BLaER1 treated with 17β-estradiol and CSF1 and Interleukin-3, amounts not matched to agents 10 nM and 100 nM (cell line): ENCODE data around the gene TLR6.
"Not testable (repeated sequence)": the region's sequence is repeated elsewhere in the genome, so short reads cannot be mapped to it uniquely, and the experiment has no call there.

Experiments
- H3K27ac ChIP-seq, 11 experiments: shearing (Covaris generic); formaldehyde crosslinking; 2 replicates each; pipeline ENCODE4 v1.8.1; 2022
- H3K27me3 ChIP-seq, 11 experiments: shearing (Covaris generic); formaldehyde crosslinking; 2 replicates each; pipeline ENCODE4 v1.8.1; 2022
- H3K36me3 ChIP-seq, 11 experiments: shearing (Covaris generic); formaldehyde crosslinking; 2 replicates each; pipeline ENCODE4 v1.8.1; 2022
- H3K4me1 ChIP-seq, 10 experiments: shearing (Covaris generic); formaldehyde crosslinking; 2 replicates each; pipeline ENCODE4 v1.8.1; 2022
- H3K4me2 ChIP-seq, 11 experiments: shearing (Covaris generic); formaldehyde crosslinking; 2 replicates each; pipeline ENCODE4 v1.8.1; 2022
- H3K4me3 ChIP-seq, 10 experiments: shearing (Covaris generic); formaldehyde crosslinking; 2 replicates each; pipeline ENCODE4 v1.8.1; 2022
- H3K9ac ChIP-seq, 11 experiments: shearing (Covaris generic); formaldehyde crosslinking; 2 replicates each; pipeline ENCODE4 v1.8.1; 2022
- H3K9me3 ChIP-seq, 11 experiments: shearing (Covaris generic); formaldehyde crosslinking; replicated peaks in 1 of 11; 2 replicates each; pipeline ENCODE4 v1.8.1; 2022
- H4K20me1 ChIP-seq, 11 experiments: shearing (Covaris generic); formaldehyde crosslinking; 2 replicates each; pipeline ENCODE4 v1.8.1; 2022
- Cebpa-rat ChIP-seq, 11 experiments: shearing (Covaris generic); IDR thresholded peaks; 2 replicates each; pipeline ENCODE4 v1.8.1; 2022

TLR6 gene

GRCh38 chr4:38822748-38823303 is 33.8 kb downstream of the TLR6 start:
- no peak for TF ChIP-seq Cebpa-rat (IDR thresholded peaks at IDR 0.05)
- H3K9ac ChIP-seq: no peak overlapping the region
- H4K20me1 ChIP-seq: no peaks in the 10 kb centered on the region
- peaks cover 0 to 28% (median 11%) of the 10 kb centered on the region in 10 experiments; a peak in 12 of 20 replicates for H3K4me1 ChIP-seq
- peaks cover 0 to 58% (median 0%) of the 10 kb centered on the region in 11 experiments; a peak in 9 of 22 replicates for H3K36me3 ChIP-seq
- H3K27ac ChIP-seq: no peak overlapping the region
- H3K9me3 ChIP-seq: peaks cover 17 to 50% (median 25%) of the 10 kb centered on the region in 11 experiments
- no peaks in the 10 kb centered on the region for H3K27me3 ChIP-seq
- no peak overlapping the region for H3K4me3 ChIP-seq
- H3K4me2 ChIP-seq: no peak overlapping the region

GRCh38 chr4:38821739-38822138 is 34.9 kb downstream of the TLR6 start:
- Histone ChIP-seq H3K36me3 (peaks cover 0 to 47% (median 0%) of the 10 kb centered on the region in 11 experiments; a peak in 9 of 22 replicates), H4K20me1 (no peaks in the 10 kb centered on the region), H3K9me3 (peaks cover 17 to 42% (median 25%) of the 10 kb centered on the region in 11 experiments), H3K27ac (no peak overlapping the region), H3K27me3 (no peaks in the 10 kb centered on the region), H3K4me3 (no peak overlapping the region), H3K4me1 (peaks cover 2 to 36% (median 15%) of the 10 kb centered on the region in 10 experiments; a peak in 14 of 20 replicates), H3K4me2 (peak overlapping the region in 1 of 11 experiments; percentile 20; a peak in 1 of 22 replicates), H3K9ac (no peak overlapping the region)
- TF ChIP-seq Cebpa-rat (IDR thresholded peaks at IDR 0.05): no peak

GRCh38 chr4:38820329-38821061 is 36.1 kb downstream of the TLR6 start:
- TF ChIP-seq Cebpa-rat (IDR thresholded peaks at IDR 0.05): peak in 4 of 11 experiments; percentile 57 to 70 (median 64); a peak in 5 of 22 replicates
- Histone ChIP-seq H3K27ac (peak overlapping the region in 1 of 11 experiments; percentile 15; a peak in 1 of 22 replicates), H3K4me1 (peaks cover 13 to 49% (median 28%) of the 10 kb centered on the region in 10 experiments; a peak in 18 of 20 replicates), H3K9me3 (peaks cover 17 to 30% (median 25%) of the 10 kb centered on the region in 11 experiments), H3K27me3 (no peaks in the 10 kb centered on the region), H3K4me3 (no peak overlapping the region), H3K4me2 (peak overlapping the region in 9 of 11 experiments; percentile 6 to 68 (median 26); a peak in 13 of 22 replicates), H3K9ac (0 out of 22 replicates have a peak overlapping the region, but pooled peaks of 1 of the 11 experiments have one; percentile 3), H3K36me3 (peaks cover 0 to 34% (median 0%) of the 10 kb centered on the region in 11 experiments; a peak in 9 of 22 replicates), H4K20me1 (no peaks in the 10 kb centered on the region)

- Histone ChIP-seq H3K27ac (no peak overlapping the region), H4K20me1 (no peaks in the 10 kb centered on the region), H3K36me3 (peaks cover 0 to 26% (median 0%) of the 10 kb centered on the region in 11 experiments; a peak in 9 of 22 replicates), H3K9ac (no peak overlapping the region), H3K4me3 (no peak overlapping the region), H3K27me3 (no peaks in the 10 kb centered on the region), H3K4me1 (peaks cover 13 to 58% (median 31%) of the 10 kb centered on the region in 10 experiments; a peak in 18 of 20 replicates), H3K4me2 (peak overlapping the region in 2 of 11 experiments; percentile 24 to 52; a peak in 2 of 22 replicates), H3K9me3 (peaks cover 19 to 35% (median 30%) of the 10 kb centered on the region in 11 experiments)
- TF ChIP-seq Cebpa-rat (IDR thresholded peaks at IDR 0.05): no peak
Measured at GRCh38 chr4:38819569-38819968, 37.0 kb downstream of the TLR6 start.

GRCh38 chr4:38818441-38818976 is 38.1 kb downstream of the TLR6 start:
- Histone ChIP-seq H3K27me3 (no peaks in the 10 kb centered on the region), H4K20me1 (no peaks in the 10 kb centered on the region), H3K9me3 (peaks cover 10 to 32% (median 29%) of the 10 kb centered on the region in 11 experiments), H3K4me3 (no peak overlapping the region), H3K4me1 (peaks cover 13 to 68% (median 31%) of the 10 kb centered on the region in 10 experiments; a peak in 18 of 20 replicates), H3K4me2 (0 out of 22 replicates have a peak overlapping the region, but pooled peaks of 2 of the 11 experiments have one; percentile 1 to 17), H3K9ac (no peak overlapping the region), H3K27ac (no peak overlapping the region), H3K36me3 (peaks cover 0 to 16% (median 0%) of the 10 kb centered on the region in 11 experiments; a peak in 9 of 22 replicates)
- TF ChIP-seq Cebpa-rat (IDR thresholded peaks at IDR 0.05): no peak

- Histone ChIP-seq H3K4me2 (peak overlapping the region; percentile 29 to 93 (median 71); a peak in 20 of 22 replicates), H4K20me1 (no peaks in the 10 kb centered on the region), H3K36me3 (no peaks in the 10 kb centered on the region; a peak in 1 of 22 replicates), H3K4me3 (peak overlapping the region in 3 of 10 experiments; percentile 3 to 30 (median 20); a peak in 2 of 20 replicates), H3K9me3 (peaks cover 0 to 21% (median 15%) of the 10 kb centered on the region in 11 experiments; a peak in 17 of 22 replicates), H3K9ac (peak overlapping the region in 5 of 11 experiments; percentile 51 to 81 (median 72); a peak in 8 of 22 replicates), H3K4me1 (peaks cover 13 to 76% (median 33%) of the 10 kb centered on the region in 10 experiments; a peak in 18 of 20 replicates), H3K27ac (peak overlapping the region in 9 of 11 experiments; percentile 25 to 91 (median 70); a peak in 16 of 22 replicates), H3K27me3 (no peaks in the 10 kb centered on the region)
- no peak for TF ChIP-seq Cebpa-rat (IDR thresholded peaks at IDR 0.05)
Measured at GRCh38 chr4:38815885-38816782, 40.5 kb downstream of the TLR6 start.

GRCh38 chr4:38814386-38814785 is 42.2 kb downstream of the TLR6 start:
- H3K4me2 ChIP-seq: peak overlapping the region in 2 of 11 experiments; percentile 89 to 93; a peak in 4 of 22 replicates
- peaks cover 0 to 4% (median 0%) of the 10 kb centered on the region in 11 experiments; a peak in 2 of 22 replicates for H3K36me3 ChIP-seq
- peaks cover 0 to 25% (median 15%) of the 10 kb centered on the region in 11 experiments; a peak in 17 of 22 replicates for H3K9me3 ChIP-seq
- no peaks in the 10 kb centered on the region for H4K20me1 ChIP-seq
- peaks cover 9 to 65% (median 21%) of the 10 kb centered on the region in 10 experiments; a peak in 18 of 20 replicates for H3K4me1 ChIP-seq
- no peak overlapping the region for H3K27ac ChIP-seq
- H3K27me3 ChIP-seq: no peaks in the 10 kb centered on the region
- H3K9ac ChIP-seq: no peak overlapping the region
- no peak for TF ChIP-seq Cebpa-rat (IDR thresholded peaks at IDR 0.05)
- no peak overlapping the region for H3K4me3 ChIP-seq

GRCh38 chr4:38811297-38811696 is 45.3 kb downstream of the TLR6 start:
- Histone ChIP-seq H3K36me3 (peaks cover 0 to 4% (median 0%) of the 10 kb centered on the region in 11 experiments; a peak in 2 of 22 replicates), H3K4me1 (peaks cover 9 to 51% (median 18%) of the 10 kb centered on the region in 10 experiments; a peak in 19 of 20 replicates), H3K27ac (no peak overlapping the region), H3K9ac (no peak overlapping the region), H3K27me3 (no peaks in the 10 kb centered on the region), H3K9me3 (peaks cover 0 to 33% (median 22%) of the 10 kb centered on the region in 11 experiments; a peak in 18 of 22 replicates), H4K20me1 (no peaks in the 10 kb centered on the region), H3K4me3 (no peak overlapping the region), H3K4me2 (no peak overlapping the region)
- TF ChIP-seq Cebpa-rat (IDR thresholded peaks at IDR 0.05): no peak

- not testable (repeated sequence) for H3K4me2 ChIP-seq, H3K9ac ChIP-seq, H4K20me1 ChIP-seq, H3K27me3 ChIP-seq, H3K4me3 ChIP-seq
- Histone ChIP-seq H3K36me3 (peaks cover 7 to 12% (median 9%) of the 10 kb centered on the region in 11 experiments), H3K9me3 (peaks cover 6 to 22% (median 18%) of the 10 kb centered on the region in 11 experiments; a peak in 21 of 22 replicates), H3K27ac (peak overlapping the region in 3 of 11 experiments; percentile 9 to 41 (median 21); a peak in 2 of 22 replicates), H3K4me1 (peaks cover 23 to 37% (median 28%) of the 10 kb centered on the region in 10 experiments)
Measured at GRCh38 chr4:38807462-38807861, 49.2 kb downstream of the TLR6 start.

- H3K27me3 ChIP-seq, H4K20me1 ChIP-seq: not testable (repeated sequence)
- Histone ChIP-seq H3K4me2 (peak overlapping the region; percentile 68 to 98 (median 86)), H3K27ac (peak overlapping the region; percentile 80 to 94 (median 88)), H3K36me3 (peaks cover 19 to 24% (median 21%) of the 10 kb centered on the region in 11 experiments), H3K9me3 (peaks cover 19 to 34% (median 30%) of the 10 kb centered on the region in 11 experiments; a peak in 21 of 22 replicates), H3K9ac (peak overlapping the region in 10 of 11 experiments; percentile 78 to 93 (median 82); a peak in 21 of 22 replicates), H3K4me3 (peak overlapping the region in 8 of 10 experiments; percentile 35 to 72 (median 64); a peak in 12 of 20 replicates), H3K4me1 (peaks cover 27 to 48% (median 31%) of the 10 kb centered on the region in 10 experiments)
Measured at GRCh38 chr4:38806251-38806650, 50.4 kb downstream of the TLR6 start.
